GM18511 (cell line): ENCODE results near the gene ZNF787.
"Not testable (repeated sequence)": the region's sequence is repeated elsewhere in the genome, so short reads cannot be mapped to it uniquely, and the experiment has no call there.

Experiments used
- ATAC-seq: cut with Tn5 transposase; IDR thresholded peaks from one replicate; pipeline ENCODE4 v1.9.1; 2021; ENCODE audit warnings: mild to moderate bottlenecking, moderate library complexity; ENCODE audit not compliant: unreplicated experiment

Gene ZNF787

DNA sequence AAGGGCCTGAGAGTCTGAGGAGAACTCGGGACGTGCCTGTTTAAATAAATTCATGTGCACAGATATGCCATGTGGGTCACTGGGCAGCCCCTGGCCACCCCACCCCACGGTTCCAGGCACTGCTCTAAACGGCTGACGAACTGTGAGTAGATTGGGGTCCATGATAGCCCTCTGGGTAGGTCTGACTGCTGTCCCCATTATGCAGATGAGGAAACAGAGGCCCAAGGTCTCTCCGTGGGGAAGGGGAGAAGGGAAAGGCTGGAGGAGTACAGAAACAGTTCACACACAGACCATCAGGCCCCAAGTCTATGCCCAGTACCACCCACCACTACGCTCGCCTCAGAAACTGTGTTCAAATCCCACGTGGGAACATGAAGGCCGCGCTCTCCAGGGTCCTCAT is 14.1 kb downstream of the ZNF787 start:
- ATAC-seq = no peak

DNA sequence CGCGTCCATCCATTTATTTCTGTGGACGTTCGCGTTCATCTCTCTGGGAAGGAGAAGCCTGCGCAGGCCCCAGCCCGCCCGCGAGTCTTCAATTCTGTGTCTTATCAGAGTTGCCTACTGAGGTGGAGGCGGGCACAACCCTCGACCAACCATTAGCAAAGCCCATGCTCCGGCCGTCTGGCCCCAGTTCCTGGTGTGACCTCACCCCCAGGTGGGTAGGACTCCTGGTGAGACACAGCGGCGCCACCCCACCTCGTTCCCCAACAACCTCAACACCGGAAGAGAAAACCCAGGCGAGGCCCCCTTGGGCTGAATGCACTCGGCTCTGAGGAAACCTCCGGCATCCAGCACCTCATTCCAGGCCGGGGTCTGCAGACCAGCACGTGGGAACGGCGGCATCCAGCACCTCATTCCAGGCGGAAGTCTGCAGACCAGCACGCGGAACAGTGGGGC is 14.7 kb downstream of the ZNF787 start:
- no peak for ATAC-seq

DNA sequence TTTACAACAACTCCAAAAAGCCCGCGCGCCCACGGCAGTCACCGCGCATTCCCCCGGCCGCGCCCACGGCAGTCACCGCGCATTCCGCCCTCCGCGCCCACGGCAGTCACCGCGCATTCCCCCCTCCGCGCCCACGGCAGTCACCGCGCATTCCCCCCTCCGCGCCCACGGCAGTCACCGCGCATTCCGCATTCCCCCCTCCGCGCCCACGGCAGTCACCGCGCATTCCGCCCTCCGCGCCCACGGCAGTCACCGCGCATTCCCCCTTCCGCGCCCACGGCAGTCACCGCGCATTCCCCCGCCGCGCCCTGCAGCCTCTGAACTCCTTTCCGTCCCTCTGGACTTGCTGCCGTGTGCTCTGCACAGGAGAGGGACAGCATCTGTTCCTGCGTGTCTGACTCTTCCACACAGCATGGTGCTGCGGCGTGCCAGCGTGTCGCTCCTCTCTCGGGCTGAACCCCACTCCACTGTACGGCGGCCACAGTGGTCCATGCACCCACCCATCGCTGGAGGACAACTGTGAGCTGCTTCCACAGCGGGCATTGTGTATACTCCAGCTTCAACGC is 15.2 kb downstream of the ZNF787 start:
- not testable (repeated sequence) for ATAC-seq

DNA sequence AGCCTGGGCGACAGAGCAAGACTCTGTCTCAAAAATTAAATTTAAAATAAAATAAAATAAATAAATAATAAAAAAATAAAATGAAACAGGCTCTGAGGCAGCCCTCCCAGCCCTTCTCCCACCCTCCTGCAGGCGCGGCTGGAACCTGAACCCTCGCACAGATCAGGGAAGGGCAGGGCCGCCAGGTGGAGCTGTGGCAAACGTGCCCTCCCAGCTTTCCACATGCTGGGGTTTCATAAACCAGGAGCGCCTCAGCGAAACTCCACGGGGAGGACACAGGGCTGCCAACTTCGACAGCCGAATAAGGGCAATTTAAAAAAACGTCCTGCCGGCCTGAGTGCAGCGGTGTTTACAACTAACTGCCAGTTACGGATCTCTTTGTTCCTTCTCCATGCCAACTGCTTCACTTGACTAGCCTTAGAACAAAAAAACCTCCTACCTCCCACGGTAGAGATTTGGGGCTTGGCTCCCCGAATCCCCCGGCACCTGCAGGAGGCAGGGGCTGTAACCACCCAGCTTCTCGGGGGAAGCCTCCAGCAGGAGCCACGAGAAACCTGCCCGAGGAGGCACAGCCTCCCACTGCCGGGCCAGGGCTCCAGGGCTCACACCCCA is 15.9 kb downstream of the ZNF787 start:
- no peak for ATAC-seq

DNA sequence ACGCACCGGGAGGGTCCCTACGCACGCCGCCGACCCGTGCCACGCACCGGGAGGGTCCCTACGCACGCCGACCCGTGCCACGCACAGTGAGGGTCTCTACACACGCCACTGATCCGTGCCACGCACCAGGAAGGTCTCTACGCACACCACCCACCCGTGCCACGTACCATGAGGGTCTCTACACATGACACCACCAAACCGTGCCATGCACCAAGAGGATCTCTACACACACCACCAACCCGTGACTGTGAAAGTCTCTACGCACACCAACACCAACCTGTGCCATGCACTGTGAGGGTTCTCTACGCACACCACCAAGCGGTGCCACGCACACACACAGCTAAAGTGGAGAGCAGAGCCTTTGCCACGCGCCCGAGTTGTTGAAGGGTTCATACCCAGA is 16.7 kb downstream of the ZNF787 start:
- no peak for ATAC-seq

DNA sequence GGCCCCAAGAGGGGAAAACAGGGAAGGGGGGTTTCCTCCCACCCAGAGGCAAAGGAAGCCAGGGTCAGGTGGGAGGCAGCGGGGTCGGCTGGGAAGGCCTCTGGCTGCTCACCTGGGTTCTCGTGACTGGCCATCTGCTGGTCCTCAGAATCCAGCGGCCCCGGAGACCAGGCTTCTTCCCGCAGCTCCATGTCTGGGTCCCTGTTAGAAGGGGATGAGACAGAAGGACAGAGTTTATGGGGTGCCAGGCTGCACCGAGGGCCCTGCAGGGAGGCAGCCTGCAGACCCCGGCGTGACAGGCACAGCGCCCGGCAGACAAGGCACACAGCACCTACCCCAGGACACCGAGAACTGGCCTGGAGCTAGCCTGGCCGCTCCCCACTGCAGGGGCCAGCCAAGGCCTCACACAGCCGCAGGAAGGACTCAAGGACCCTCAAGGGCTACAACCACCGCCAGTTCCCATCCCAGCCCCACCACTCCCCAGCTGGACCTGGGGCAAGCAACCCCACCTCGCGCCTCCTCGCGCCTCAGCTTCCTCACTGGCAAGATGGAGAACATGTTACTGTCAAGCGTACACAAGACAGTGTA is 18.0 kb downstream of the ZNF787 start:
- no peak for ATAC-seq

DNA sequence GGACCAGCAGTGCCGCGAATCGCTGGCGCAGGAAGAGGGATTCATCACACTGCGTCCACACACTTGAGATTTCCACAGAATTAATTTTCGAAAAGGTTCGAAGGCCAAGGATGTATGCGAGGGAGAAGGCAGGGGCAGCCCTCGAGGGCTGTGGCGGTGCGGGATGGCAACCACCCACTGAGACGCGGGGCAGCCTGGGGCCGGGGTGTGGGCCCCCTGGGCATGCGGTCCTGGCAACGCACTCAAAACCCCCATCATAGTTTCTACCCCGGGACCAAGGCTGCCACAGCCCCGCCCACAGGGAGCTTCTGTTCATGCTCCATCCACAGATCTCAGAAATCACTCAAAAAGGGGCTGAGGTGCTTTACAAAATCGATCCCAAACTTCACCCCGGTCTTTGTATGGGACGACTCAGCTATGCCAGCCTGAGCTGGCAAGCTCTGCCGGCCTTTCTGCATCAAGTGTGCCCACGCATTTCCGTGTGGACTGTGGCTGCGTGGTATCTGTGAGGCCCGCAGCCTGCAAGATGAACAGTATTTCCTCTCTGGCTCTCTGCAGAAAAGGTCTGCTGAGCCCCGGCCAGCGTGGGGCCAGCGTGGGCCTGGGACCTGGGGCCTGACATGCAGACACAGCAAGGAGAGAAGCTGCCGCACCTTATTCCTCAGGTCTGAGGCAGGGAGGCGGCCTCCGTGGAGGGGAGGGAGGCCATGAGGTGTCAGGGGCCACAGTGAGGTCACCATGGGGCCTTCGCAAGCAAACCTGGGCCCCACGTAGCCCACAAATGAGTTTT is 19.2 kb downstream of the ZNF787 start:
- no peak for ATAC-seq

DNA sequence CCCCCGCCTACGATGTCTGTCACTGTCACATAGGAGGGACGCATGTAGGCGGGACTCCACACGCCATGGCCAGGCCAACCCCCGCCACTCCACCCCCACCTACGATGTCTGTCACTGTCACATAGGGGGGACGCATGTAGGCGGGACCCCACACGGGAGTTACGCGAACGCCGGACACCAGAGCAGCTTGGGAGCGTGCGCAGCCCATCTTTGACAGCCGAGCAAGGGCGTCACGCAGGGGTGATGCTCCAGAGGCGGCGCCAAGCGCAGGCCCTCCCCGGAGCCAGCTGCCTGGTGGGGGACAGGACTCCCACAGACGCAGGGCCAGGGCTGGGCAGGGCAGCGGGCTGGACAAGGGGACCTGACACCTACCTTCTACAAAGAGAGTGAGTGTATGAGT is 20.0 kb downstream of the ZNF787 start:
- ATAC-seq = no peak

DNA sequence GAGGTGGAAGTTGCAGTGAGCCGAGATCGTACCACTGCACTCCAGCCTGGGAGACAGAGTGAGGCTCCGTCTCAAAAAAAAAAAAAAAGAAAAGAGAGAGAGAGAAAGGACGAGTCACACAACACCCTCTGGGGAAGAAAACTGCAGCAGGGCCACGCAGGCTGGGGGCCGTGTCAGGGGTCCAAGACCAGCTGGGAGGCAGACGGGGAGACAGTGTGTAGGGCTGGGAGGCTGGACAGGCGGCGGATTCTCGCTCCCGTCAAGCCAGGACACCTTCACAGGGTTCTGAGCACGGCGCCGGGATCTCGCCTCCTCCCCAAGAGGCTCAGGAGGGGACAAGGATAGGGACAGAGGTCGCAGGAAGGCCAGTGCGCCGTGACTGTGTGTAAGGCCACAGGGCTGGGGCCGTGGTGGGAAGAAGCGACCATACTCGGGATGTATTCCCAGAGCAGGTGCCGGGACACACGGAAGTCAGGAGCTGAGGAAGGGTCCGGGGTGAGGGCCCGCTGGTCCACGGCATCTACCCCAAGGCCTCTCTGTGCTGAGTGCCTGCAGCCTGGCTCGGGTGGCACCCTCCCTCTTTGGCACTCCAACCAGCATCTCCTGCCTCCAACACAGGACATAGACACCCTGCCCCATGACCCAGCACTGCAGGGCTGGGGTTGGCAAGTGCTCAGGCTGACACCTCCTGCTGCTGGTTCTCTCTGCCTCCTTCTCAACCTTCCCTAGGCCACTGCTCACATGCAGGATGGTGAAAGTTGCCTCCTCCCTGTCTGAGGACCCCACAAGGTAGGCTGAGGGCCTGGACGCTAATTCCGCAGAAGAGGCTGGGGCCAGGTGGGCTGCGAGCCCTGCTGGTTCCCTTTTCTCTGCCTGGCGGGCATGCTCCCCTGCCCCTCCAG is 21.2 kb downstream of the ZNF787 start:
- ATAC-seq = no peak

DNA sequence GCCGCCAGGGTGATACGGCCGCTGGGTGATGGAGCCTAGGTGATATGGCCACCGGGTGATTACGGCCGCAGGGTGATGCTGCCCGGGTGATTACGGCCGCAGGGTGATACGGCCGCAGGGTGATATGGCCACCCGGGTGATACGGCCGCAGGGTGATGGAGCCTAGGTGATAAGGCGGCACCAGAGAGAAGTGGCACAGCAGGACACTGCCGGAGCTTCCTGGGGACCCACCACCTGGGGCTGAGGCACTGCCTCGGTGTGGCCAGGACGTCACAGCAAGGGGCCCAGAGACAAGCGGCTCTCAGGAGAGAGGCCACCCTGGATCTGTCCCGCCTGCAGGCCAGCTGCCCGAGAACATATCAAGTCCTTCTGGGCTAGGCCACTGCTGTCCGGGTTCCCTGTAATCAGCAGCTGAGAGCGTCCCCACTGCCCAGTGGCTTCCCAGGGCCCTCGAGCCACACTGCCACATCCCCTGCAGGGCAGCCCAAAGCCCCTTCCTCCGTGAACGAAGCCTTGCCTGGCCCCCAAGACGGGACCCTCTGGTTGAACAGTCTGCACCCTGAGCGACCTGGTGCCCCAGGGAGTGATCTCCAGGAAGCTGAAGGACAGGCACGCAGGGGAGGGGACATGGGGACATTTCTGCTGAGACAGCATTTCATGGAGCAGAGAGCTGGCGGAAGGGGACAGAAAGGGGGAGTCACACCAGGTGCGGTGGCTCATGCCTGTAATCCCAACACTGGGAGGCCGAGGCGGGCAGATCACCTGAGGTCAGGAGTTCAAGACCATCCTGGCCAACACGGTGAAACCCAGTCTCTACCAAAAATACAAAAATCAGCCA is 22.1 kb downstream of the ZNF787 start:
- no peak for ATAC-seq

DNA sequence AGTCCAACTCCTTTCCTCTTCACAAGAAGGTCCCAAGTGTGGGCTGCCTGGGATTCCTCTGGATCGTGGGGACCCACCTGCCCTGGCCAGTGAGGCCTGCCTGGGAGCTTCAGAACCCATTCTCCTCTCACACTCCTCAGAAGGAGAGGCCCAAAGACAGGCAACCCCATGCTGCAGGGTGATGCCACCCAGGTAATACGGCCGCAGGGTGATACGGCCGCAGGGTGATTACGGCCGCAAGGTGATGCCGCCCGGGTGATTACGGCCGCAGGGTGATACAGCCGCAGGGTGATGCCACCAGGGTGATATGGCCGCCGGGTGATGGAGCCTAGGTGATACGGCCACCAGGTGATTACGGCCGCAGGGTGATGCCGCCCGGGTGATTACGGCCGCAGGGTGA is 22.9 kb downstream of the ZNF787 start:
- ATAC-seq = not testable (repeated sequence)

DNA sequence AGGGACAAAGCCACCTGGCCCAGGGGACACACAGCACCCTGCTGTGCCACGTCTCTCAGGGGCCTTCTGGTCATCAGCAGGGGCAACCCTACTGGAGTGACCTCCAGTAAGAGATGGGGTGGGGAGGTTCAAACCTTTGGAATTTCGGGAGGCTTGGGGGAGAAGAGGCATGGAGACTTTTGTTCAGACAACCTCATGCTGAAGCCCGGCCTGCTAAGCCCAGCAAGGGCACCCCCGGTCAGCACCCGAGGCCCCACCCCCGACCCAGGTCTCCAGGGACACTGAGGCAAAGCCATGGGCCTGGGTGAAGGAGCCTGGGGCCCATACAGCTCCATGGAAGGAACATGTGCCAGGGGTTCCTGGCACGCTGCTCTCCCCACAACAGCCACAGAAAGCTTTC is 23.3 kb downstream of the ZNF787 start:
- no peak for ATAC-seq

DNA sequence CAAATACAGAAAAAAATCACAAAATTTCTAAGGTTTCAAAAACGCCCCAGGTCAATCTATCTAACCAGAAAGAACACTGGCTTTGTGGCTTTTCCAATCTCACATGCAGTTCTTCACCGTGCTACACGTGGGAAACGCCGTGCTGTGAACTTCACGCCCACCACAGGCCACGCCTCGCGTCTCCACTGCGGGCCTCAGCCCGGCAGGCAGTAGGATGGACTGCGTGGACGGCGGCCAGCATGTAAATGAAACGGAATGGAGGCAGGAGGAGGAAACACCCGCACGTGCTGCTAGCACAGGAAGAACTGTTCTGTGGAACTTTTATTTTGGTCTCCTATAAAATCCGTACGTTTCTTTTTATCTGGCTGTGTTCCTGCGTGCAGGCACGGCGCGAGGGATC is 23.8 kb downstream of the ZNF787 start:
- ATAC-seq = no peak

DNA sequence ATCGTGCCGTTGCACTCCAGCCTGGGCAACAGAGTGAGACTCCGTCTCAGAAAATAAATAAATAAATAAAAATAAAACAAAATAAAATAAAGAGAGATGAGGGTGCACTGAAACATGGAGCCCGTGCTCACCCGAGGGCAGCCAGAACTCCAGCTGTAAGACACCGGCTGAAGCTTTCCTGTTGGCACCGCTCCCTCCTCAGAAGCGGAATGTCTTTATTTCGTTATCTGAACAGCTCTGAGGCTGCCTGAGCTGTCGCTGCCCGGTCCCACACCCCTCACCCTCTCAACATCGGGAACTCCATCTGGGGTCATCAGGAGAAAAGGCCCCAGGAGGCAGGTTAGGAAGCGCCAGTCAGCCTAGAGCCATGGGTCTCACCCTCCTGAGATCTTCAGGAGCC is 24.4 kb downstream of the ZNF787 start:
- ATAC-seq = no peak

DNA sequence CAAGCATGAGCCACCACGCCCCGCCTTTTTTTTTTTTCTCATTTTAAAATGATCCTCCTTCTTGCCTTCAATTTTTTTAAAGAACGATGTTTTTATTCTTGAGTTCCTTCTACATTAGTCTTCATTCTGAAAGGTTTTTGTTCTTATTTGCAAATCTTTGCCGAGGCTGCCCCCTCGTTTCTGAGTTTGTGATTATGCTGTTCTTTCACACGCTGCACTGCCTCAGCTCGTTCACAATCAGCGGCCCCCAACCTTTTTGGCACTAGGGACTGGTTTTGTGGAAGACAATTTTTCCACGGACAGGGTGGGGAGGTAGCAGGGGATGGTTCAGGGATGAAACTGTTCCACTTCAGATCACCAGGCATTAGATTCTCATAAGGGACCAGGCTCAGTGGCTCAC is 26.6 kb downstream of the ZNF787 start:
- no peak for ATAC-seq

DNA sequence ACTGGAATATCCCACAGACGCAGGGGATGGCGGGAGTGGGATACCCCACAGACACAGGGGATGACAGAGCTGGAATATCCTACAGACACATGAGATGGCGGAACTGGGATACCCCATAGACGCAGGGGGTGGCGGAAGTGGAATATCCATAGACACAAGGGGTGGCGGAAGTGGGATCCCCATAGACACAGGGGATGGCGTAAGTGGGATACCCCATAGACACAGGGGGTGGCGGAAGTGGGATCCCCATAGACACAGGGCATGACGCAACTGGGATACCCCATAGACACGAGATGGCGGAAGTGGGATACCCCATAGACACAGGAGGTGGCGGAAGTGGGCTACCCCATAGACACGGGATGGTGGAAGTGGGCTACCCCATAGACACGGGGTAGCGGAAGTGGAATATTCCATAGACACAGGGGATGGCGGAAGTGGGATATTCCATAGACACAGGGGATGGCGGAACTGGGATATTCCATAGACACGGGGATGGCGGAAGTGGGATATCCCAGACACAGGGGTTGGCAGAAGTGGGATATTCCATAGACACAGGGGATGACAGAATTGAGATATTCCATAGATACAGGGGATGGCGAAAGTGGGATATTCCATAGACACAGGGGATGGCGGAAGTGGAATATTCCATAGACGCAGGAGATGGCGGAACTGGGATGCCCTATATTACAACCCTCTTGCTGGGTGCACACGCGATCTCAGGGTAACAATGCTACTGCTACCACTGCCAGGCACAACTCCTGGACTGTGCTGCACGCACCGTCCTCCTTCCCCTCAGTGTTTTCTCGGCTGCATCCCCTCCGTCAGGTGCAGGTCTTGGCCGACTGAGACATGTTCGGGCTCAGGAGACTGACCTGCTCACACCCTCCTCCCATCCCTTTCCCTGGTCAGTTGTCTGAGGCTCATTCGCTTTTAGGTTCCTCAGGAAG is 28.1 kb downstream of the ZNF787 start:
- ATAC-seq = no peak

DNA sequence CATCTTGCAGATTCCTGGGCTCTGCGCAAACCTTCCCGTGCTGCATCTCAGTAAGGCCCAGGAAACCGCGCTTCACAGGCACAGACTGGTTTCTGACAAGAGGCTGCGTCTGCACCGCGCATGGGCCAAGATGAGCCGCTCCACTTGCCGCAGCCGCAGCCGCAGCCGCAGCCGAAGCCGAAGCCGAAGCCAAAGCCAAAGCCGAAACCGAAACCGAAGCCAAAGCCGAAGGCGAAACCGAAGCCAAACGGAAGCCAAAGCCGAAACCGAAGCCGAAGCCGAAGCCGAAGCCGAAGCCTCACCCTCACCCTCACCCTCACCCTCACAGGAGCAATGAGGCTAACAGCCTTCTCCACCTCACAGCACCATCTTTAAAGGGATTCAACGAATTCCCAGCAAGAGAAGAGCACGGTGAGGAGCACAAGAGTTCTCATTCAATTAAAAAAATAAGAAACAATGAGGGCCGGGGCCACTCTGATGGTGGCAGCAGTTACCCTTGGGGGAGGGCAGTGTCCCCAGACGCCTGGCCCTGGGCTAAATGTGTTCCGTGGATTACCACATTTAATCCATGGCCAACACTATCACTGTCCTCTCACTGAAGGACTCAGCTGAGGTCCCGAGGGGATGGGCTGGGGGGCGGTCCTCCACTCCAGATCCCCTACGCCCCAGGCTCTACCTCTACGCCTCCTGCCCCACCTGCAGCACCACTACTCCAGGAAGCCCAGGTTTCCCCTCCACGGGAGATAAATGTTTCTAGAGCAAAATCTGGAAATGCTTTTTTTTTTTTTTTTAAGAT is 29.1 kb downstream of the ZNF787 start:
- ATAC-seq = no peak

DNA sequence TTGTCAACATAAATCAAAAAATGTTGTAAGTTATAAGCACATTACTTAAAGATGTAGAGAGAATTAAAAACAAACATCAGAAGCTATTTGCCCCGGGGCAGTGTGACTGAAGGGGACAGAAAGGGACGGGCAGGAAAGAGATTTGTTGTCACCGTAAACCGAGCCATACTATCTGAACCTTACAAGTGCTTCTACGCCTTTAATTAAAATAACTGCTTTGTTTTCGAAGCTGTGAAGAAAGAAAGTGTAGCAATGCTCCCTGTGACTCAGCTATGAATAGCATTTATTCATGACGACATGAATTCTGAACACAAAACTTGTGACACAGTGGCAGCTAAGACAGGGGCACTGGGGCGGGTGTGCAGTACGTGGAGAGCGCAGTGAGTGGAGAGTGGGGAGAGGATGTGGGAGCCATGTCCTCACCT is 30.0 kb downstream of the ZNF787 start:
- ATAC-seq = no peak
